SK-N-MC (cell line): ENCODE data around the gene FCHSD2.
"Not testable (repeated sequence)": the region's sequence is repeated elsewhere in the genome, so short reads cannot be mapped to it uniquely, and the experiment has no call there.

ENCODE experiments used
- DNase-seq: peaks from one replicate; pipeline ENCODE4 v3.0.0-alpha.2; 2011; ENCODE audit warnings: low read depth, low spot score
- H3K27ac ChIP-seq: fragments of 200-600 bp; sonication (generic); 2 replicates; pipeline ENCODE4 v1.5.1; 2016; ENCODE audit warnings: mixed run types
- H3K36me3 ChIP-seq: fragments of 200-600 bp; sonication (generic); 2 replicates; pipeline ENCODE4 v1.6.1; 2017; ENCODE audit warnings: antibody characterized with exemption, low read length, mixed read lengths; ENCODE audit not compliant: insufficient read depth
- H3K4me3 ChIP-seq: fragments of 200-600 bp; sonication (generic); 2 replicates; pipeline ENCODE4 v1.5.1; 2016
- H3K9ac ChIP-seq: fragments of 200-600 bp; sonication (generic); 2 replicates; pipeline ENCODE4 v1.8.0; 2017; ENCODE audit warnings: mixed run types, mixed read lengths; ENCODE audit not compliant: insufficient read length
- H3K9me3 ChIP-seq: fragments of 200-600 bp; sonication (generic); 2 replicates; pipeline ENCODE4 v1.6.1; 2017; ENCODE audit warnings: low read depth, mild to moderate bottlenecking, antibody characterized with exemption, low read length, moderate library complexity, mixed read lengths
- EZH2 ChIP-seq: fragments of 200-600 bp; sonication (generic); IDR thresholded peaks from one replicate; pipeline ENCODE4 v1.6.1; 2017; ENCODE audit warnings: antibody characterized with exemption
- FOXP2 ChIP-seq: optimal IDR thresholded peaks from 2 replicates; pipeline ENCODE3; 2011; ENCODE audit warnings: mild to moderate bottlenecking, moderate library complexity; ENCODE audit not compliant: insufficient read depth; ENCODE audit errors: extremely low read length, control extremely low read depth
- POLR2AphosphoS5 ChIP-seq: IDR thresholded peaks from 2 replicates; pipeline ENCODE4 v1.6.1; 2012; ENCODE audit warnings: mild to moderate bottlenecking, low read depth, low read length, borderline replicate concordance

FCHSD2 gene

DNA sequence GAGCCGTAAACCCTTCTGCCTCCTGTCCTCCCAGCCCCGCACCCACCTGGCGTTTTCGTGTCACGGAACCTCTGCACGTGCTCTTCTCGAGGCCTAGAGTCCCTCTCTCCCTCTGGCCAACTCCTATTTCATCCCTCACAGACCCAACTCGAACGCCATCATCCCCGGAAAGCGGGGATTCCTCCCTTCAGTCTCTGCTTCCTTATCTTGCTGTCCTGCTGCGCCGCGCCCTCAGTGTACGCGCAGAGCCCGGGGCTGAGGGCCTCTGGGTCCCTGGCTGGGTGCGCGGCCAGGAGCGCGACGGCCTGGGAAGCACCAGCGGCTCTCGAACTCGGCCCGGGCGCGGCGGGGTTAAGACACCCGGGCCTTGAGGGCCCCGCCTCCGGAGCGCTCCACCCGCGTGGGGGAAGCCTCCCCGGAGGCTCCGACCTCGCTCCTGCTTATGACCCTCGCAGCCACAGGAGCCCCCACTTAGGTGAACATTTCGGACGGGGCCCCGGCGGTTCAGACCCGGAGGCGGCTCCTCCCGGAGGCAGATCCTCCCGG lies 328.3 kb downstream of the FCHSD2 start:
- H3K36me3 ChIP-seq = no peaks in the 10 kb centered on the region; the same call in 1 of the 2 replicates
- no peak for DNase-seq
- TF ChIP-seq EZH2 = no peak
- TF ChIP-seq POLR2AphosphoS5 = peak; percentile 74
- no peak for TF ChIP-seq FOXP2
- H3K4me3 ChIP-seq = peak overlapping the region; percentile 99
- no peaks in the 10 kb centered on the region for H3K9me3 ChIP-seq
- peak overlapping the region; percentile 93 for H3K9ac ChIP-seq
- H3K27ac ChIP-seq = peak overlapping the region; percentile 92

DNA sequence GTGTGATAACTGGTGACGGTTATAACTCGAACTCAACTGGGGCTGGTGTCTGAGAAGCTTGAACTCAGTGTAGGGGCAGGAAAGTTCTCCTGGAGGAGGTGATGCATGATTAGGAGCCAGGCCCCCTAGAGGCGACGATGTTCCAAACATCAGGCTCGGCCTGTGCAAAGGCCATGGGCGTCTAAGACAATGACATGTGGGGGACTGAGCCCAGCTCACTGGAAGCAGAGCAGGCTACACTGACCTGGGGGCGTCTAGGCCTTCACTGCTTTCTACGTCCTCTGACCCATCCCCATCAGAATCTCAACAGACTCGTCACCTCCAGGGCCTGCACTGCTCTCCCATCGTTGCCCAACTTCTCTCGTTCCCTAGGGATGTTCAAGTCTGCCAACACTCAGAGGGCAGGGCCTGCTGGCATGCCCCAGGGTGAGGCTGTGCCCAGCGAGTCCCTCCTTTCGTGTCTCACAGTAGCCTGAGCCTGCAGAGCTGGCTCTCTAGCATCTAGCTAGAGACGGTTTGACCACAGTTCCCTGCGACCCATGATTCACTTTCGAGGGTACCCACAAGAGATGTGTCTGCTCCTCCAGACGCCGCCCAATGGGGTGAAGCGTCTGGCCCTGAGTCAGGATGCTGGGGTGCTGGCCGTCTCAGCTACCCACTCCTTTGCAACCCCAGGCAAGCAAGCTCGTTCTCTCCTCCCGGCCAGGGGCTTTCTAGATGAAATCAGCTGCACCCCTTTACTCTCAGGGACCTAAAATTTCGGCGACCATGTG lies 329.0 kb downstream of the FCHSD2 start:
- TF ChIP-seq FOXP2 (no peak), POLR2AphosphoS5 (no peak), EZH2 (no peak)
- Histone ChIP-seq H3K4me3 (peak overlapping the region; percentile 99), H3K36me3 (no peaks in the 10 kb centered on the region), H3K9me3 (no peaks in the 10 kb centered on the region), H3K27ac (no peak overlapping the region), H3K9ac (peak overlapping the region; percentile 93)
- no peak for DNase-seq

- Histone ChIP-seq H3K9ac (no peak overlapping the region), H3K9me3 (no peaks in the 10 kb centered on the region), H3K27ac (no peak overlapping the region), H3K4me3 (peak overlapping the region; percentile 99), H3K36me3 (no peaks in the 10 kb centered on the region)
- no peak for DNase-seq
- TF ChIP-seq POLR2AphosphoS5 (no peak), FOXP2 (no peak), EZH2 (no peak)
These were observed 329.5 kb downstream of the FCHSD2 start for GRCh38 chr11:72812604-72812966.

- H3K9me3 ChIP-seq, H3K36me3 ChIP-seq, DNase-seq, H3K27ac ChIP-seq, H3K9ac ChIP-seq, H3K4me3 ChIP-seq: not testable (repeated sequence)
These were observed 330.4 kb downstream of the FCHSD2 start for GRCh38 chr11:72811686-72812085.

GRCh38 chr11:72808331-72808798 lies 333.8 kb downstream of the FCHSD2 start:
- no peak for TF ChIP-seq POLR2AphosphoS5
- no peak for TF ChIP-seq EZH2
- TF ChIP-seq FOXP2 = no peak

DNA sequence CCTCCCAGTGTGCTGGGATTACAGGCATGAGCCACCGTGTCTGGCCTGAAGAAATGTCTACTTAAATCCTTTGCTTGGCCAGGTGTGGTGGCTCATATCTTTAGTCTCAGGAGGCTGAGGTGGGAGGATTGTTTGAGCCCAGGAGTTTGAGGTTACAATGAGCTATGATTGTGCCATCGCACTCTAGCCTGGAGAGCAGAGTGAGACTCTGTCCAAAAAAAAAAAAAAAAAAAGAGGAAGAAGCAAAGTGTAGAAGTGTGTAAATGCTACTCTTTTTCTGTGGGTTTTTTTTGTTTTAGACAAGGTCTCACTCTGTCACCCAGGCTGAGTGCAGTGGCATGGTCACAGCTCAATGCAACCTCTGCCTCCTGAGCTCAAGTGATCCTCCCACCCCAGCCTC lies 334.3 kb downstream of the FCHSD2 start:
- DNase-seq = no peak
- no peak for TF ChIP-seq FOXP2
- no peak for TF ChIP-seq POLR2AphosphoS5
- no peak for TF ChIP-seq EZH2
- Histone ChIP-seq H3K27ac (no peak overlapping the region), H3K9me3 (no peaks in the 10 kb centered on the region), H3K9ac (no peak overlapping the region), H3K4me3 (no peak overlapping the region), H3K36me3 (no peaks in the 10 kb centered on the region)

More at GRCh38 chr11:72808331-72808798, 333.8 kb downstream of the FCHSD2 start:
- no peaks in the 10 kb centered on the region for H3K9me3 ChIP-seq
- H3K9ac ChIP-seq = no peak overlapping the region
- H3K36me3 ChIP-seq = no peaks in the 10 kb centered on the region
- H3K4me3 ChIP-seq = no peak overlapping the region
- no peak overlapping the region for H3K27ac ChIP-seq
- no peak for DNase-seq

GRCh38 chr11:72807021-72807693 lies 335.0 kb downstream of the FCHSD2 start:
- H3K4me3 ChIP-seq = no peak overlapping the region
- TF ChIP-seq EZH2 = no peak
- TF ChIP-seq POLR2AphosphoS5 = no peak
- TF ChIP-seq FOXP2 = no peak
- no peaks in the 10 kb centered on the region for H3K9me3 ChIP-seq
- H3K27ac ChIP-seq = no peak overlapping the region
- no peak overlapping the region for H3K9ac ChIP-seq
- no peak for DNase-seq
- no peaks in the 10 kb centered on the region for H3K36me3 ChIP-seq

DNA sequence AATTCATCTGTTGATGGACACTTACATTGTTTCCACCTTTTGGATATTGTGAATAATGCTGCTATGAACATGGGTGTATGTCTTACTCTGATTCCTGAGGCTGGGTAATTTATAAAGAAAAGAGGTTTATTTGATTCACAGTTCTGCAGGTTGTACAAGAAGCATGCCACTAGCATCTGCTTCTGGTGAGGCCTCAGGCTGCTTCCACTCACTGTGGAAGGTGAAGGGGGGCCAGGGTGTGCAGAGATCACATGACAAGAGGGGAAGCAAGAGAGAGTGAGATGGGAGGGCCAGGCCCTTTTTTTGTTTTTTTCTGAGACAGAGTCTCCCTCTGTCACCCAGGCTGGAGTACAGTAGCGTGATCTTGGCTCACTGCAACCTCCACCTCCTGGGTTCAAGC lies 335.7 kb downstream of the FCHSD2 start:
- not testable (repeated sequence) for H3K4me3 ChIP-seq, H3K27ac ChIP-seq

More for the DNA sequence above, 335.7 kb downstream of the FCHSD2 start:
- H3K9me3 ChIP-seq, H3K36me3 ChIP-seq, DNase-seq, H3K9ac ChIP-seq: not testable (repeated sequence)
